Smooth muscle cell (in vitro differentiated cells): Measurements from ENCODE around the gene ACOX2. TPM values are rescaled to one million over a fixed set of nuclear protein-coding genes. Genes with fewer than 3 reads are reported as not detected.

Experiments used
- DNase-seq: peaks from one replicate; lab custom pipeline; 2025; ENCODE audit not compliant: unreplicated experiment; lab: John Stamatoyannopoulos, UW
- H2AFZ ChIP-seq: fragments of 200-600 bp; sonication (generic); 2 replicates; pipeline ENCODE4 v1.6.0; 2016; ENCODE audit warnings: antibody characterized with exemption, low read depth, mild to moderate bottlenecking
- H3F3A ChIP-seq: fragments of 200-600 bp; sonication (generic); 2 replicates; pipeline ENCODE4 v1.6.0; 2017; ENCODE audit warnings: antibody characterized with exemption, low read depth
- H3K27ac ChIP-seq: fragments of 200-600 bp; sonication (generic); 2 replicates; pipeline ENCODE4 v1.5.1; 2016; ENCODE audit warnings: low read depth, mild to moderate bottlenecking
- H3K27me3 ChIP-seq: fragments of 200-600 bp; sonication (generic); 2 replicates; pipeline ENCODE4 v1.6.1; 2016; ENCODE audit warnings: low read depth, mild to moderate bottlenecking
- H3K36me3 ChIP-seq: fragments of 200-600 bp; sonication (generic); 2 replicates; pipeline ENCODE4 v1.5.1; 2016; ENCODE audit warnings: low read depth
- H3K4me1 ChIP-seq: fragments of 200-600 bp; sonication (generic); 2 replicates; pipeline ENCODE4 v1.5.1; 2016; ENCODE audit warnings: low read depth
- H3K4me2 ChIP-seq: fragments of 200-600 bp; sonication (generic); 2 replicates; pipeline ENCODE4 v1.6.0; 2016; ENCODE audit warnings: mild to moderate bottlenecking
- H3K4me3 ChIP-seq: fragments of 200-600 bp; sonication (generic); 2 replicates; pipeline ENCODE4 v1.5.1; 2016; ENCODE audit warnings: mild to moderate bottlenecking
- H3K79me2 ChIP-seq: fragments of 200-600 bp; sonication (generic); 2 replicates; pipeline ENCODE4 v1.6.0; 2016; ENCODE audit warnings: low read depth, mild to moderate bottlenecking
- H3K9ac ChIP-seq: fragments of 200-600 bp; sonication (generic); 2 replicates; pipeline ENCODE4 v1.6.0; 2016; ENCODE audit warnings: low read depth
- H3K9me3 ChIP-seq: fragments of 200-600 bp; sonication (generic); replicated peaks from 2 replicates; pipeline ENCODE4 v1.5.1; 2016; ENCODE audit warnings: low read depth
- H4K20me1 ChIP-seq: fragments of 200-600 bp; sonication (generic); 2 replicates; pipeline ENCODE4 v1.6.0; 2016; ENCODE audit warnings: low read depth
- CTCF ChIP-seq: fragments of 200-600 bp; sonication (generic); IDR thresholded peaks from 2 replicates; pipeline ENCODE4 v1.5.1; 2017; ENCODE audit warnings: borderline replicate concordance, mild to moderate bottlenecking, antibody characterized with exemption; ENCODE audit not compliant: insufficient read depth, poor library complexity, severe bottlenecking
- WGBS: methylation state at CpG from one replicate; pipeline ENCODE4 v1.1.7; 2016; ENCODE audit warnings: low lambda C conversion rate; 5-methylcytosine and 5-hydroxymethylcytosine counted together
- polyA plus RNA-seq: library from polyadenylated mRNA; unstranded; fragments of >200 nt; fragmentation: Nextera tagmentation; extraction: Ambion mirVana; gene quantifications from 2 replicates; pipeline ENCODE4 v1.2.1, GENCODE V29; 2016
- total RNA-seq: library from RNA; depleted of rRNA; stranded (reverse); fragments of >200 nt; gene quantifications from 2 replicates; pipeline ENCODE4 v1.2.3, GENCODE V29; 2014

Gene ACOX2
- total and polyA plus RNA-seq, 2 experiments from 2014 or later = 8.5 to 13.2 TPM

GRCh38 chr3:58572013-58572633, 35.1 kb upstream of the ACOX2 start:
- Histone ChIP-seq H3K4me1 (peaks cover 8% of the 10 kb centered on the region), H3K27me3 (peaks cover under 1% of the 10 kb centered on the region), H3K79me2 (no peaks in the 10 kb centered on the region), H3K4me3 (no peak overlapping the region), H3K9me3 (no peaks in the 10 kb centered on the region), H3K4me2 (no peak overlapping the region), H3F3A (no peaks in the 10 kb centered on the region), H3K36me3 (no peaks in the 10 kb centered on the region), H3K9ac (no peak overlapping the region), H2AFZ (no peak overlapping the region), H3K27ac (no peak overlapping the region), H4K20me1 (no peaks in the 10 kb centered on the region)
- WGBS = 93% methylated on average over 13 of the region's 13 CpGs
- no peak for TF ChIP-seq CTCF
- no peak for DNase-seq

DNA sequence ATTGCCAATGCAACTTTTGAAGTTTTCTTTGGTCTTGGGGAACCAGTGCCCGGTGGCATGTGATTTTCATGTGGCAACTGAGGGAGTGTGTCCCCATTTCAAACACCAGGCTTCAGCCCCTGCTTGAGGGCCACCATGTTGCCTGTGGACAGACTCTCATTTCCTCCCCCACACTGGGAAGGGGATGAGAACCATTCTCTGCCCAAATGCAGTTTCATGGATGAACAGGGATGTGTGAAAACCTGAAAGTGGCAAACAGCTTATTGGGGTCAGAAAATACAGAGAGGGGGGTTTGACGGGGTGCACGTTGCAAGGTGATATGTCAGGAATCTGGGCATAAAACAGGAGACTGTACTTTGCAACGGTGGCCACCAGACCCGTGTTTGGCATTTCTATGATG, 33.9 kb upstream of the ACOX2 start:
- Histone ChIP-seq H2AFZ (no peak overlapping the region), H3K9ac (no peak overlapping the region), H3K36me3 (no peaks in the 10 kb centered on the region), H3K4me3 (no peak overlapping the region), H3K9me3 (no peaks in the 10 kb centered on the region), H3K27me3 (no peaks in the 10 kb centered on the region), H3K4me1 (peaks cover 8% of the 10 kb centered on the region), H3K79me2 (no peaks in the 10 kb centered on the region), H4K20me1 (no peaks in the 10 kb centered on the region), H3K4me2 (no peak overlapping the region), H3F3A (no peaks in the 10 kb centered on the region), H3K27ac (no peak overlapping the region)
- no peak for TF ChIP-seq CTCF
- DNase-seq = no peak
- WGBS = 94% methylated on average over 5 of the region's 5 CpGs

- Histone ChIP-seq H2AFZ (no peak overlapping the region), H3K36me3 (no peaks in the 10 kb centered on the region), H3K4me1 (peaks cover 9% of the 10 kb centered on the region), H3K27me3 (no peaks in the 10 kb centered on the region), H3K4me3 (no peak overlapping the region), H4K20me1 (no peaks in the 10 kb centered on the region), H3K79me2 (no peaks in the 10 kb centered on the region), H3K9ac (no peak overlapping the region), H3F3A (no peaks in the 10 kb centered on the region), H3K4me2 (no peak overlapping the region), H3K27ac (no peak overlapping the region), H3K9me3 (no peaks in the 10 kb centered on the region)
- no peak for DNase-seq
- TF ChIP-seq CTCF = no peak
- WGBS = 93% methylated on average over 12 of the region's 12 CpGs
Observed at GRCh38 chr3:58569287-58570001, 32.5 kb upstream of the ACOX2 start.
